CMK (cell line): ENCODE measurements around the gene BLTP3A.

Source experiments
- DNase-seq: peaks from one replicate; pipeline ENCODE4 v3.0.0-alpha.2; 2010; ENCODE audit warnings: low read depth

BLTP3A gene

DNA sequence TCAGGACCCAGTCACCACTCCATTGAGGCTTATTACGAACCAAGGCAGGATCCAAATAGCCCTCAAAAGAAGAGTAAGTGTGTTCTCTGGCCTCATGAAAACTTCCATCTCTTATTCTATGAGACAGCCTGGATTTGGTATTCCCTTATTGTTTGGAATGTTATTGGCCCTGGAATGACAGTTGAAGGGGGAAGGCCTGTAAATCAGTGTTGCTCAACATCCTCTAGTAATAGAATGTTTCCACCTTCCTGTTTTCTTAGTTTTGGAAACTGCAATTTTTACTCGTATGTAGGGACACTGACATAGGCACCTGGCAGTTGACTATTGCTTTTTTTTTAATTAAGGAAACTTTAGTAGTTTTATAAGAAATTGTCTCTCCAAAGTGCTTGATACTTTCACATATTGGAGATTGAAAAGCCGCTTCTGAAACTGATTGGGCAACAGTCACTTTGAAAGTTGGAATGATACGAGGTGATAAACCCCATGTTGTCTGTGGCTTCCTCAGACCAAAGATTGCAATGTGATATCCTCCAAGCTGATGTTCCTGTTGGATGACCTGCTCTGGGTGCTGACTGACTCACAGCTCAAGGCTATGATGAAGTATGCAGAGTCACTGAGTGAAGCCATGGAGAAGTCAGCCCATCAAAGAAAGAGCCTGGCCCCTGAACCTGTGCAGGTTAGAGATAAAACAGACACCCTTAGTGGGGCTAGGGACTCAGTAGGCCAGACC, 43.1 kb downstream of the BLTP3A start:
- no peak for DNase-seq

GRCh38 chr6:34836008-34836407, 44.1 kb downstream of the BLTP3A start:
- DNase-seq: no peak

DNA sequence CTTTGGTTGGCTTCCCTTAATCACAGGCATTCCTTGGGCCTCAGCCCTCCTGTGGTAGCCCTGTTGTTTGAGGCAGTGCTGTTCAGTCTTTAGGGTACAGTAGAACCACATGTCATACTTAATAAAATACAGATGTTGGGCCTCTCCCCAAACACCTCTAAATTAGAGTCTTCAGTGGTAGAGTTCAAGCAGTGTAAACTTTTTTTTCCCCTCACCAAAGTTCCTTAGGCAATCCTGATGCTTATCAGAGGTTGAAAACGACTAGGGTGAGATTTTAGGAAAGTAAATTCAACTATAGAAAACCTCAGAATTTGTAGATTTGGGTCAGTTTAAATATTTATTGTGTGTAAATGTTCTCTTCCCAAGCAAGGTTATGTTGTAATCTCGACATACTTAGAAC, 44.6 kb downstream of the BLTP3A start:
- no peak for DNase-seq

DNA sequence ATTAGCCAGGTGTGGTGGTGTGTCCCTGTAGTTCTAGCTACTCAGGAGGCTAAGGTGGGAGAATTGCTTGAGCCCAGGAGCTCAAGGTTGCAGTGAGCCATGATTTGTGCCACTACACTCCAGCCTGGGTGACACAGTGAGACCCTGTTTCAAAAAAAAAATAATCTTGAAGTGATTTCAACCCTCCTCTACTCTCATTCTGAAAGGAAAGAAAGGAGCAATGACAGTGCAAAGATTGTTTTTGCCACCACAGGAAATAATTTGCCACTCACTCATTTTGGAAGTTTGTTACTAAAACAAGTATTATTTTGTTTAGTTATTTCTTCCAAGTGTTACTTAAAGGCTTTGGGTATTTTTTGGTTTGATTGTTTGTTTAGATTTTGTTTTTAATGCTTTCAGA, 45.6 kb downstream of the BLTP3A start:
- no peak for DNase-seq

GRCh38 chr6:34839666-34840352, 47.9 kb downstream of the BLTP3A start:
- DNase-seq: no peak
